Measurements from ENCODE around the gene RDH5. TPM values are rescaled to one million over a fixed set of nuclear protein-coding genes. Genes with fewer than 3 reads are reported as not detected.

The RDH5 gene
- total and polyA plus RNA-seq, 2 of the 13 experiments (the other 11 are each of a cell fraction or from before 2014, with no cell fraction given), result 2.6 to 5.7 TPM

DNA sequence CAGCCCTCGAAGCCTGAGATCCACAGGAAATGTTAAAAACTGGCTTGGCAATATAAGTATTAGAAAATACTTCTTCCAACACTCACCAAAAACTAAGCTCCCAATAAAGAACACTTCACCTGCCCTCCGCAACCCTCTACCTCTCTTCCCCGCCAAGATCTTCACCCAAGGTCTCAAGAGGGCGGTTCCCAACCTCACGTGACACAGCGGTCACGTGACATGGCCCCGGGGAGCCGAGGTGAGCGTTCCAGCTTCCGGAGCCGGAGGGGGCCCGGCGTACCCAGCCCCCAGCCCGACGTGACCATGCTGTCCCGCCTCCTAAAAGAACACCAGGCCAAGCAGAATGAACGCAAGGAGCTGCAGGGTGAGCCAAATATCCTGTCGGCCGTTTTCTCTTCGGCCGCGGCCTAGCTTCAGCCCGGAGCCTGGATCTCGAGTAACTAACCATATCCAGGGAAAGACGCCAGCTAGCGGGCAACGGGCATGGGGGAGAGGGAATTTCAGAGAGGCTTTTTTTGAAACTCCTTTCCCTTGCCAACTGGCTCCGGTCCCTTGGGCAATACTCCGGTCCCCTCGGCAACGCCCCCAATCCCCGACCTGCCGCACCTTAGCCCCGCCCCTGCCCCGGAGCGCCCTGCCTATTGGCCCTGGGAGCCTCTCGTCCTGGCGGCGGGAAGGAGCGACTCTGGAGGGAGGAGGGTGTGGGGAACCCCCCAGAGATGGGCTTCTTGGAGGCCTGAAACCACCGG lies 4.2 kb upstream of the RDH5 start, which contains the start of gene BLOC1S1 (continued):
- TF ChIP-seq HNF4G (IDR thresholded peaks at IDR 0.05; ENCODE audit: borderline replicate concordance, low read depth, low read length) (no peak), HNF4G (CRISPR knock-in tag; IDR thresholded peaks at IDR 0.05; ENCODE audit: borderline replicate concordance, low read depth) (no peak; the same call in 1 of the 2 replicates), MEIS2 (CRISPR knock-in tag; IDR thresholded peaks at IDR 0.05) (no peak), ZSCAN5A (CRISPR knock-in tag; IDR thresholded peaks at IDR 0.05; ENCODE audit: borderline replicate concordance) (peak; percentile 73; the same call in 1 of the 2 replicates), CENPBD1 (CRISPR knock-in tag; IDR thresholded peaks at IDR 0.05; ENCODE audit: borderline replicate concordance, low read depth) (0 out of 2 replicates have a peak, but pooled peaks have one; percentile 86), MNT (IDR thresholded peaks at IDR 0.05) (peak; percentile 56), ATAD3A (CRISPR knock-in tag; IDR thresholded peaks at IDR 0.05) (no peak), GPN1 (CRISPR knock-in tag; IDR thresholded peaks at IDR 0.05; ENCODE audit: borderline replicate concordance) (no peak), SRSF9 (IDR thresholded peaks at IDR 0.05; ENCODE audit: borderline replicate concordance, insufficient read depth, low read depth, low read length, poor library complexity, severe bottlenecking) (no peak), MTF1 (CRISPR knock-in tag; IDR thresholded peaks at IDR 0.05) (no peak), FOXA1 (IDR thresholded peaks at IDR 0.05) (no peak), FOXA1 (CRISPR knock-in tag; IDR thresholded peaks at IDR 0.05) (no peak; the same call in 1 of the 2 replicates), ZNF335 (CRISPR knock-in tag; IDR thresholded peaks at IDR 0.05) (no peak), ETS1 (CRISPR knock-in tag; IDR thresholded peaks at IDR 0.05) (no peak), ZNF567 (CRISPR knock-in tag; IDR thresholded peaks at IDR 0.05; ENCODE audit: borderline replicate concordance) (no peak), CSRNP1 (CRISPR knock-in tag; IDR thresholded peaks at IDR 0.05) (peak; percentile 72; the same call in 1 of the 2 replicates), ZNF780A (CRISPR knock-in tag; IDR thresholded peaks at IDR 0.05) (0 out of 2 replicates have a peak, but pooled peaks have one; percentile 74)
- TF ChIP-seq, protein P1, sequence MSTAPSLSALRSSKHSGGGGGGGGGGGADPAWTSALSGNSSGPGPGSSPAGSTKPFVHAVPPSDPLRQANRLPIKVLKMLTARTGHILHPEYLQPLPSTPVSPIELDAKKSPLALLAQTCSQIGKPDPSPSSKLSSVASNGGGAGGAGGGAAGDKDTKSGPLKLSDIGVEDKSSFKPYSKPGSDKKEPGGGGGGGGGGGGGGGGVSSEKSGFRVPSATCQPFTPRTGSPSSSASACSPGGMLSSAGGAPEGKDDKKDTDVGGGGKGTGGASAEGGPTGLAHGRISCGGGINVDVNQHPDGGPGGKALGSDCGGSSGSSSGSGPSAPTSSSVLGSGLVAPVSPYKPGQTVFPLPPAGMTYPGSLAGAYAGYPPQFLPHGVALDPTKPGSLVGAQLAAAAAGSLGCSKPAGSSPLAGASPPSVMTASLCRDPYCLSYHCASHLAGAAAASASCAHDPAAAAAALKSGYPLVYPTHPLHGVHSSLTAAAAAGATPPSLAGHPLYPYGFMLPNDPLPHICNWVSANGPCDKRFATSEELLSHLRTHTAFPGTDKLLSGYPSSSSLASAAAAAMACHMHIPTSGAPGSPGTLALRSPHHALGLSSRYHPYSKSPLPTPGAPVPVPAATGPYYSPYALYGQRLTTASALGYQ (CRISPR knock-in tag; IDR thresholded peaks at IDR 0.05), result no peak
- TF ChIP-seq, protein P2, sequence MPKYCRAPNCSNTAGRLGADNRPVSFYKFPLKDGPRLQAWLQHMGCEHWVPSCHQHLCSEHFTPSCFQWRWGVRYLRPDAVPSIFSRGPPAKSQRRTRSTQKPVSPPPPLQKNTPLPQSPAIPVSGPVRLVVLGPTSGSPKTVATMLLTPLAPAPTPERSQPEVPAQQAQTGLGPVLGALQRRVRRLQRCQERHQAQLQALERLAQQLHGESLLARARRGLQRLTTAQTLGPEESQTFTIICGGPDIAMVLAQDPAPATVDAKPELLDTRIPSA (CRISPR knock-in tag; IDR thresholded peaks at IDR 0.05; ENCODE audit: borderline replicate concordance), result no peak
